ENCODE measurements around the gene IKBKG.
"Not testable (repeated sequence)": the region's sequence is repeated elsewhere in the genome, so short reads cannot be mapped to it uniquely, and the experiment has no call there.

IKBKG gene

GRCh38 chrX:154531626-154532025 lies 15.8 kb upstream of the IKBKG start:
- POLR2A ChIA-PET, result interaction anchor here (1.0 to 1.3 kb wide), 2 partner anchors 129 to 134 kb away, joined by 3 to 4 read pairs; partner anchors contain the start of gene RPL10
- CTCF ChIA-PET, result interaction anchor here (1.0 to 1.8 kb wide), 3 partner anchors 12 to 158 kb away, joined by 3 to 14 read pairs (median 7); partner anchors contain the start of gene FLNA
- no peak for DNase-seq (ENCODE audit: extremely low spot score)

GRCh38 chrX:154532690-154533089 lies 14.7 kb upstream of the IKBKG start:
- no peak for DNase-seq (ENCODE audit: extremely low spot score)
- ChIA-PET POLR2A (interaction anchor here (1.0 to 1.3 kb wide), 3 partner anchors 42 to 135 kb away, joined by 3 to 5 read pairs (median 4); partner anchors contain the start of genes RPL10 and SLC10A3), CTCF (interaction anchor here (0.6 to 1.3 kb wide), 4 partner anchors 11 to 225 kb away, joined by 3 to 14 read pairs (median 3); no protein-coding TSS in a partner anchor)
- TF ChIP-seq PKNOX1 (IDR thresholded peaks at IDR 0.05), result no peak
- no peak for TF ChIP-seq HDGF (IDR thresholded peaks at IDR 0.05; ENCODE audit: borderline replicate concordance)
- no peak for TF ChIP-seq TARDBP (IDR thresholded peaks at IDR 0.05)
- TF ChIP-seq FOXA1 (IDR thresholded peaks at IDR 0.05), result no peak
- no peak for TF ChIP-seq LEF1 (IDR thresholded peaks at IDR 0.05; ENCODE audit: borderline replicate concordance)
- TF ChIP-seq FOXK2 (IDR thresholded peaks at IDR 0.05), result no peak
- TF ChIP-seq NFRKB (IDR thresholded peaks at IDR 0.05), result no peak
- TF ChIP-seq ELF4 (IDR thresholded peaks at IDR 0.05), result no peak
- TF ChIP-seq SUZ12 (IDR thresholded peaks at IDR 0.05), result no peak
- no peak for TF ChIP-seq FOXM1 (IDR thresholded peaks at IDR 0.05; ENCODE audit: borderline replicate concordance)
- TF ChIP-seq CTBP1 (IDR thresholded peaks at IDR 0.05; ENCODE audit: borderline replicate concordance), result no peak
- no peak for TF ChIP-seq BHLHE40 (IDR thresholded peaks at IDR 0.05; ENCODE audit: borderline replicate concordance)

More at GRCh38 chrX:154531626-154532025, 15.8 kb upstream of the IKBKG start:
- TF ChIP-seq HDGF (IDR thresholded peaks at IDR 0.05; ENCODE audit: borderline replicate concordance) (no peak), ELF4 (IDR thresholded peaks at IDR 0.05) (no peak), FOXA1 (IDR thresholded peaks at IDR 0.05) (no peak), CTBP1 (IDR thresholded peaks at IDR 0.05; ENCODE audit: borderline replicate concordance) (no peak), TARDBP (IDR thresholded peaks at IDR 0.05) (no peak), FOXK2 (IDR thresholded peaks at IDR 0.05) (no peak), L3MBTL2 (conservative IDR thresholded peaks at IDR 0.05) (no peak), SUZ12 (IDR thresholded peaks at IDR 0.05) (no peak), PKNOX1 (IDR thresholded peaks at IDR 0.05) (no peak), ARNT (IDR thresholded peaks at IDR 0.05) (no peak), NFRKB (IDR thresholded peaks at IDR 0.05) (no peak)

- peak; percentile 93 for DNase-seq (ENCODE audit: extremely low spot score)
- ChIA-PET POLR2A (interaction anchor here (1.1 kb wide), 1 partner anchor 135 kb away, joined by 3 read pairs; no protein-coding TSS in a partner anchor), CTCF (interaction anchor here (0.6 to 1.2 kb wide), 3 partner anchors 9 to 623 kb away, joined by 3 to 5 read pairs (median 3); no protein-coding TSS in a partner anchor)
- TF ChIP-seq ARNT (IDR thresholded peaks at IDR 0.05) (0 out of 2 replicates have a peak, but pooled peaks have one; percentile 23), FOXA1 (IDR thresholded peaks at IDR 0.05) (no peak), SP1 (IDR thresholded peaks at IDR 0.05) (no peak)
These were observed 12.7 kb upstream of the IKBKG start for GRCh38 chrX:154534526-154535322.

- ChIA-PET CTCF (no interaction called here), POLR2A (no interaction called here)
- TF ChIP-seq FOXA1 (IDR thresholded peaks at IDR 0.05), result no peak
- TF ChIP-seq BHLHE40 (IDR thresholded peaks at IDR 0.05; ENCODE audit: borderline replicate concordance), result no peak
- TF ChIP-seq ZNF384 (IDR thresholded peaks at IDR 0.05), result no peak
- TF ChIP-seq CTBP1 (IDR thresholded peaks at IDR 0.05; ENCODE audit: borderline replicate concordance), result no peak
- TF ChIP-seq SUZ12 (IDR thresholded peaks at IDR 0.05), result no peak
- no peak for TF ChIP-seq NFRKB (IDR thresholded peaks at IDR 0.05)
- TF ChIP-seq HDGF (IDR thresholded peaks at IDR 0.05; ENCODE audit: borderline replicate concordance), result no peak
- no peak for TF ChIP-seq FOXM1 (IDR thresholded peaks at IDR 0.05; ENCODE audit: borderline replicate concordance)
- TF ChIP-seq SP1 (IDR thresholded peaks at IDR 0.05), result no peak
- no peak for TF ChIP-seq TARDBP (IDR thresholded peaks at IDR 0.05)
- no peak for TF ChIP-seq L3MBTL2 (conservative IDR thresholded peaks at IDR 0.05)
- no peak for TF ChIP-seq PKNOX1 (IDR thresholded peaks at IDR 0.05)
- TF ChIP-seq LEF1 (IDR thresholded peaks at IDR 0.05; ENCODE audit: borderline replicate concordance), result no peak
- TF ChIP-seq FOXK2 (IDR thresholded peaks at IDR 0.05), result no peak
- no peak for TF ChIP-seq ELF4 (IDR thresholded peaks at IDR 0.05)
- TF ChIP-seq ARNT (IDR thresholded peaks at IDR 0.05), result no peak
- DNase-seq (ENCODE audit: extremely low spot score), result no peak
These were observed 11.5 kb upstream of the IKBKG start for GRCh38 chrX:154535892-154536291.

GRCh38 chrX:154539077-154539476 lies 8.3 kb upstream of the IKBKG start:
- TF ChIP-seq NFRKB (IDR thresholded peaks at IDR 0.05) (no peak), LEF1 (IDR thresholded peaks at IDR 0.05; ENCODE audit: borderline replicate concordance) (no peak)
- ChIA-PET POLR2A (interaction anchor here (0.9 kb wide), 2 partner anchors 50 to 51 kb away, joined by 3 read pairs; no protein-coding TSS in a partner anchor), CTCF (no interaction called here)
- DNase-seq (ENCODE audit: extremely low spot score), result no peak

- CTCF ChIA-PET; DNase-seq (ENCODE audit: extremely low spot score); POLR2A ChIA-PET: not testable (repeated sequence)
These were observed 7.1 kb upstream of the IKBKG start for GRCh38 chrX:154540365-154540764.
